Measurements from ENCODE around the gene TCF23.
"Not testable (repeated sequence)": the region's sequence is repeated elsewhere in the genome, so short reads cannot be mapped to it uniquely, and the experiment has no call there.

Gene TCF23

DNA sequence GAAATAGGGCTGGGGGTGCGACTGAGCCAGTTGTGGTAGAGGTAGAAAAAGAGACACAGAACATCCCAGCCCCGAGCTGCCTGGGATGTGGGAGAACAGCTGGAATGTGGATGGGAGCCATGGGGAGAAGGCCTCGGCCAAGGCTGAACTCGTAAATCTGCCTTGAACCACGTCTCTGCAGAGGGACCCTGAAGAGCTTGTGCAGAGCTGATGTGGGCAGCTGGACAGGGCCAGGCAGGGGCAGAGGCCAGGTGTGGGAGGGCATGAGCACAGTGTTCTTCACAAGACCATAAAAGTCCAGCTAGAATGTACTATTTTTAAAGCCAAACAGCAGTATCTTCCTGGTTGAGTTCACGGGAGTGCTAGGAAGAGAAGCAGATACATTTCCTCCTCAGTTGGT is 5.7 kb downstream of the TCF23 start:
- DNase-seq (ENCODE audit: low read depth in 2 of 2), result no peak

DNA sequence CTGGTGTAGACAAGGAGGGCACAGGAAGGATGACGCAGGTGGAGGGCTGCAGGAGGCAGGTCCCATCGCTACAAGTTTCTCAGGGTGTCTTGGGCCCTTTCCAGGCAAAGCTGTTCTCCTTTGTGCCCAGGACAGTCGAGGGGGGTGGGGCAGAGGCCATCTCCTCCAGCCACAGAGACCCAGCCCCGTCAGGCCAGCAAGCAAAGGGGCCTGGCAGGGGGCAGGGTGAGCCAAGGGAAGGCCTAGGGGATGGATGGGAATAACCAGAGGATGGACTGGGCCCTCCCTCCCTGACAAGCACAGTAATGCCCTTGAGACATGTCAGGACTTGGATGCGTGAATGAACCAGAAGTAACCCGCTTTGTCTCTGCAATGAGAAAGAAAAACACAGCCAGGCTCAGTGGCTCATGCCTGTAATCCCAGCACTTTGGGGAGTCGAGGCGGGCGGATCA is 6.3 kb downstream of the TCF23 start:
- DNase-seq (ENCODE audit: low read depth in 2 of 2), result no peak

DNA sequence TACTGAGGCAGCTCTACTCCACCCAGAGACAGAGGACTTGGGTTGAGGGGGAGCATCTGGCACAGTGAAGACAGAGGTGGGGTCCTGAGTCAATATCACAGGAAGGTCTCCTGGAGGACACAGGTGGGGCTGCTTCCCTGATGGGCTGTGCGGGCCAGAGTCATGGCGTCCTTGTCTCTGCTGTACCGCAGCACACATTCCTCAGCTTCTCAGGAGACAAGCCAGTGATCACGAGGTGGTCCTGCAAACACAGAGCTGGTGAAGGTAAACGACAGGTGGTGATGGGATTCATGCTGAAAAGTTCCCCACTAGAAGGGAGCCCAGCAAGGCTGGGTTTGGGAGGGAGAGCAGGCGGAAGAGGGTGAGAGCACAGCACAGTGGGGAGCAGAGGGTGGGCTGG is 9.7 kb downstream of the TCF23 start:
- no peak for DNase-seq (ENCODE audit: low read depth in 2 of 2)

DNA sequence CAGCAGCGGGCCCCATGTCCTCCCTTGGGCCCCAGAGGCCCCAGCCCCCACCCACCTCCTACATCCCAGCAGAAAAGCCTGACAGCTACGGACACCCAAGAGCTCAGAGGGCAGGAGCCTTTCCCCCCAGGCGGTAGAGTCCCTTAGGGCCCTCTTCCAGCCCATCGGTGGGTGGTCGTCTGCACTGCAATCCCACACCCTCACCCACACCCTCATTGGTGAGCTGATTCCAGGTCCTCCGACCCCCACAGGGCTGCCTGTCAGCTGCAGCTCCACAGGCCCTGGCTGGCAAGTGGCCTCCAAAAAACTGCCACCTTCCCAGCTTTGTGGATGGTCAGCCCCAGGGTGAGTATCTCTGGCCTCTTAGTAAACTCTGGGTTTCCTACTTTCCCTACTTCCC is 10.5 kb downstream of the TCF23 start:
- no peak for DNase-seq (ENCODE audit: low read depth in 2 of 2)

DNA sequence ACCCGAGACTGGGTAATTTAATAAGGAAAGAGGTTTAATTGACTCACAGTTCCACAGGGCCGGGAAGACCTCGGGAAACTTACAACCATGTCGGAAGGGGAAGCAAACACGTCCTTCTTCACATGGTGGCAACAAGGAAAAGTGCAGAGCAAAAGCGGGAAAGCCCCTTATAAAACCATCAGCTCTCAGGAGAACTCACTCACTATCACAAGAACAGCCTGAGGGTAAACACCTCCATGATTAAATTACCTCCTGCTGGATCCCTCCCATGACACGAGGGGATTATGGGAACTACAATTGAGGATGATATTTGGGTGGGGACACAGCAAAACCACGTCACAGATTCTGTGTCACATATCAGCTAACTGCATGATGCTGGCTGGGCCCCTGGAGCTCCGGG is 11.4 kb downstream of the TCF23 start:
- DNase-seq (ENCODE audit: low read depth in 2 of 2), result no peak

DNA sequence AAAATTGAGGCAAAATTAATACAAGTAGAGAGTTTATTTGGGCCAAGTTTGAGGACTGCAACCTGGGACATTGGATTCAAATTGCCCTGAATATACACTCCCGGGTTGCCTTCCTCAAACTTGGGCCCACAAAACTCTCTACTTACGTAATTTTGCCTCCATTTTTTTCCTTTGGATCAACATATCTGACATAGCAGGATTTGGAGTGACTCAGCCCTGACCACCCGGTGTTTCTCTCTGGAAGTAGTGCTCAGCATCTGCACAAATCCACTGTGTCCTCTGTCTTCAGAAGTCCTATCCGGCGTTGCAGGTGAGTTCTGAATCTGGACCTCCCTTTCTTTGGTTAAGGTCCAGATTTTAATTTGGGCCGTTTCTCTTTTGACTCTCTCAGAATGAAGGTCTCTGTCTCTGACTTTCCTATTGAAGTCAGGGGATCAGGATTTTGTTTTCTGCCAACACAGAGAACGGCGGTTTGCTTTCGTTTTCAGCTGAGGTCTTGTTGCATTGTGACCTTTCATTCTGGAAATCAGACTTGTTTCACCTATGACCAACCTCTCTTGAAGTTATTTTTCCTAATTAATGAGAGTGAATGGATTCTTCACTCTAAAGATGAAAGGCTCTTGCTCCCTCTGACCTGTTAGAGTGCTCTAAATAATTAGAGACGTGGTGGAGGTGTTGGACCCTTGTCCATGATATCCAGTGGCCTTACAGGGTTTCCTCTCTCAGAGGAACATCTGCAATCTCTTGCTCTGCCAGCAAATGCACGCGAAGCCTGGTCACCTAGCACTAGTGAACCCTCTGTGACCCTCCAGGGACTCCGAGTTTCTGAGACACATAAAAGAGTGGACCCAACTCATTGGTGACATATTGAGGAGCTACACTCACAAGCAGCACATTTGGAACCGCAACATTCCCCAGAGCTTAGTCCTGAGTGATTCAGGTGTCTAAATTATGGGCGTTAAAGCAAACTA is 13.6 kb downstream of the TCF23 start:
- no peak for DNase-seq (ENCODE audit: low read depth in 2 of 2)

DNA sequence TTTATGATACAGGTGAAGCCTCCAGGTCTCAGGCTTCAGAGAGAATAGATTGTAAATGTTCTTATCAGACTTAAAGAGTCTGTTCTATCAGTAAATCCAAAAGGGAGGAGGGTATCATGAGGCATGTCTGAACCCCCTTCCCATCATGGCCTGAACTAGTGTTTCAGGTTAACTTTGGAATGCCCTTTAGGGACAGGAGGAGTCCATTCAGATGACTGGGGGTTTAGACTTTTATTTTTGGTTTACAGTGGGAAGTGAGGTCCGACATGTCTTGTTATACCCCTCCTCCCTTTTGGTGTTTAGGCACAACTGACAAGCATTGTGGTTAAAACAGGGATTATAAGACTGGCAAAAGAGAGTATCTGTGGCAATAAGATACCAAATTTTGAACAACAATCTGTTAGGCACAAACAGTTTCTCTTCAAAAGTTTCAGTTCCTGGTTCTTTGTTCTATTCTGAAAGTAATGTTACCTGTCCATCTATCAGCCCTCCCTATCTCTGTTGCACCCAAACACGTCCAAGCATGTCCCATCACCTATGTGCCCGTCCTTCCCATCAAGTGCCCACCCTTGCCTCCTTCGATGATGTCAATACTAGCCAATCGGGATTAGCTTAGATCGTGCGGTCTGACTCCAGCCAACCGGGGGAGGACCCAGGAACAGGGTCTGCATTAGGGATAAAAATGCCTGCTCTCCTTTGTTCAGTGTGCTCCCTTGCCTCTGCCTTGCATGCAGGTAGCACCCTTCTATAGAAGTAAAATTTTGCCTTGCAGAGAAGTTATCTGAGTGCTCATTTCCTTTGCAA is 16.4 kb downstream of the TCF23 start:
- no peak for DNase-seq (ENCODE audit: low read depth in 2 of 2)

DNA sequence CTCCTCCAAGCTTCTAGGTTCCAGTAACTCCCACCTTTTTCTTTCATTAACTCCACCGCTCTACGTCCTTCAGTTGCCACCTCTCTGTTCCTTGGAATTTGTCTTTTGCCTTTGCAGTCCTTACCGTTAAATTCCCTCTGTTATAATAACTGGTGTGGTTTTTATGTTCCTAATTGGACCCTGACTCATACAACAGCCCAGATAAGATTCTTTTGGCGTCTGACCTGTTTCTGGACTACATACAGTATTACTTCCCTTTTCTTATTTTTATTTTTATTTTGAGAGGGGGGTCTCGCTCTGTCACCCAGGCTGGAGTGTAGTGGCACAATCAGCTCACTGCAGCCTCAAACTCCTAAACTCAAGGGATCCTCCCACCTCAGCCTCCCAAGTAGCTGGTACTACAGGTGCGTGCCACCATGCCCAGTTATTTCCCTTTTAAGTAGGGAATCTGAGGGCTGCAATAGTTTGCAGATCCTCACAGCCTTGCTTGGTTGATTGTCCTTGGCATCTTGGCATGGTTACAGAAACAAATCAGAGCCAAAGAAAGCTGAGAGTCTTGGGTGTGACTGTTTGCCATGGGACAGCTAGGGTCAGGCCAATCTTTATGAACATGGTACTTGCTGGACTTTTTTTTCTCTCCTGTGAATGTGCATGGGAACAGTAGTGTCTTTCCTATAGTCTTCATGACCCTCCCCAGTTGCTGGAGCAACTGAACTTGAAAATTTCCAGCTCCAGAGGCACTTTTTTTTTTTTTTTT is 22.0 kb downstream of the TCF23 start:
- DNase-seq (ENCODE audit: low read depth in 2 of 2), result no peak

DNA sequence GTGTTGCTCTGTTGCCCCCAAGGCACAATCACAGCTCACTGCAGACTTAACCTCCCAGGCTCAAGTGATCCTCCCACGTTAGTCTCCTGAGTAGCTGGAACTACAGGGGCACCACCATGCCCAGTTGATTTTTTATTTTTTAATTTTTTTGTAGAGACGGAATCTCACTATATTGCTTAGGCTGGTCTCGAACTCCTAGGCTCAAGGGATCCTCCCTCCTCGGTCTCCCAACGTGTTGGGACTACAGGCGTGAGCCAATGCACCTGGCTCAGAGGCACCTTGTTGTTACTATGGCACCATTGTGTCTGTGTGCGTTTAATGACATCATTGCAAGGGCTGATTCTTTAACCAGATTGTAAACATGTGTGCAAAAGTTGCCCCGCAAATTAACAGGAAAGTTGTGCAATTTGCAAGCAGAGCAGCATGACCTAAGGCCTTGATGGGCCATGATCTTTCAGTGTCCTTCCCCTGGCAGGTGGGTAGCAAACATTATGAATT is 22.6 kb downstream of the TCF23 start:
- no peak for DNase-seq (ENCODE audit: low read depth in 2 of 2)

DNA sequence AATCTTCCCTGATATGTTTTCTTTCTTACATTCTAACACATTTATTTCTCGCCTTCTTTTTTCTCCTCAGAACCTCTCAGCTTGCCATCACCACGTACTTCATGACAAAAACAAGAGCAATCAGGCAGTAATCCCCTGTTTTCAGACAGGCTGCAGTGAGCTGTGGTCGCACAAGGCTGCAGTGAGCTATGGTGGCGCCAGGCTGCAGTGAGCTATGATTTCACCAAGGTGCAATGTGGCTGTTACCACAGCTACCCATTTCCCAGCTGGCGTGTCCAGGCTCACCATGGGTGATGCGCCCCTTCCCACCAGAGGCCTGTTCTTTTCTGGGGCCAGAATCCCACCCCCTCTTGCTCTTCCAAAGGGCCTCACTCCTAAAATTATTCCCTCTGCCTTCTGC is 25.8 kb downstream of the TCF23 start:
- DNase-seq (ENCODE audit: low read depth in 2 of 2), result no peak

DNA sequence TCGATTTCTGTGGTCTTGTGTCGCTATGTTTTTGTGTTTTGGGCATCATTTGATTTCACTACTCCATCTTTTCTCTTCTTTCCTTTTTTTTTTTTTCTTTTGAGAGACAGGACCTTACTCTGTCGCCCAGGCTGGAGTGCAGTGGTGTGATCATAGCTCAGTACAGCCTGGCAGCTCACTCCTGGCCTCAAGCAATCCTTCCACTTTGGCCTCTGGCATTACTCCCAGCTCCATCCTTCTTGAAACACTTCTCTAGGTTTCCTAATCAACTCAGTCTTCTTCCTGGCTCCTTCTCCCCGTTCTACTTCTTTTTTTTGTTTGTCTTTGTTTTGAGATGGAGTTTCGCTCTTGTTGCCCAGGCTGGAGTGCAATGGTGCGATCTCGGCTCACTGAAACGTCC is 26.5 kb downstream of the TCF23 start:
- no peak for DNase-seq (ENCODE audit: low read depth in 2 of 2)

DNA sequence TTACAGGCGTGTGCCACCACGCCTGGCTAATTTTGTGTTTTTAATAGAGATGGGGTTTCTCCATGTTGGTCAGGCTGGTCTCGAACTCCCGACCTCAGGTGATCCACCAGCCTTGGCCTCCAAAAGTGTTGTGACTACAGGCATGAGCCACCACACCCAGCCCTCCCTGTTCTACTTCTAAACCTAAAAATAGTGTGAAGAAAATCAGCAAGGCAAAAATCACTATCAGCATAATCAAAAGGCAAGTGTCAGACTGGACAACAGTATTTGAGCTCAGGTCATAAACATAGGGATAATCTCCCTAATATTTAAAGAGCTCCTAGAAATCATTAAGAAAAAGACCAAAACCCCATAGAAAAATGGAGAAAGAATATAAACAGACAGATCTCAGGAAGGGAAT is 27.0 kb downstream of the TCF23 start:
- not testable (repeated sequence) for DNase-seq (ENCODE audit: low read depth in 2 of 2)

DNA sequence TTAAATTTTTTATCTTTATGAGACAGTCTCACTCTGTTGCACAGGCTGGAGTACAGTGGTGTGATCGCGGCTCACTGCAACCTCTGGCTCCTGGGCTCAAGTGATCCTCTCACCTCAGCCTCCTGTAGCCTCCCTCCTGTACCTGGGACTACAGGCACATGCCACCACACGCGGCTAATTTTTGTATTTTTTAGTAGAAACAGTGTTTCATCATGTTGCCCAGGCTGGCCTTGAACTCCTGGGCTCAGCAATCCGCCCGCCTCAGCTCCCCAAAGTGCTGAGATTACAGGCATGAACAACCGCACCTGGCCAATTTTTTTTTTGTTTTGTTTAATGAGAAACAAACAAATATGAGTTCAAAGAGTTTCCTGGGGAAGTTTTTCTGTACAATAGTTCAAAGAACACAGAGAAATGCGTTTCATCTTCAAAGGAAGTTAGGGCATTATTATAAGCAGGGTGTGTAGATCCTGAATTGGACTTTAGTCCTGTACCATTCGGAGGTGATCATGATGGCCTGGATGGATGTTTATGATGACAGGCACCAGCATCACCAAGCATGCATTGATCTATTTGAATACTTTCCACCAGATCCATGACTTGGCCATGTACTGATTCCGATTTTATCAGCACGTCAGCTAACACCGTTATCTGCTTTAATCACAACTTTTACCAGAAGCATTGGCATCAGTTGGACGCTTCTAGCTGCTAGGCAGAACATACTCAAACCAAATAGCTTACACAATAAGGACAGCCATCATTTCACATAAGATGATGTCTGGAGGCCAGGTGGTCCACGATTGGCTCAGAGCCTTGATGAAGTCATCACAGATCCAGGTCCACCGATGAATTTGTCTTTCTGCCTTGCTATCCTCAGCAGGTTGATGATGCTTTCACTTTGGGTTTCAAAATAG is 28.9 kb downstream of the TCF23 start:
- DNase-seq (ENCODE audit: low read depth in 2 of 2), result no peak

DNA sequence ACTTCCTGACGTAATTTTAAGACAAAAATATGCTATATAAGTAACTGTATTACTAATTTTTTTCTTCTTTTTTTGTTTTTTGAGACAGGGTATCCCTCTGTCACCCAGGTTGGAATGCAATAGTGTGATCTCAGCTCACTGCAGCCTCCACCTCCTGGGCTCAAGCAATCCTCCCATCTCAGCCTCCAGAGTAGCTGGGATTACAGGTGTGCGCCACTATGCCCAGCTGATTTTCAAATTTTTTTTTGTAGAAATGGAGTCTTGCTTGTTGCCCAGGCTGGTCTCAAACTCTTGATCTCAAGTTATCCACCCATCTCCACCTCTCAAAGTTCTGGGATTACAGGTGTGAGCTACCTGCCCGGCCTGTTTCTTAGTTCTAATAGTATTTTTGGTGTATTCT is 29.7 kb downstream of the TCF23 start:
- no peak for DNase-seq (ENCODE audit: low read depth in 2 of 2)

DNA sequence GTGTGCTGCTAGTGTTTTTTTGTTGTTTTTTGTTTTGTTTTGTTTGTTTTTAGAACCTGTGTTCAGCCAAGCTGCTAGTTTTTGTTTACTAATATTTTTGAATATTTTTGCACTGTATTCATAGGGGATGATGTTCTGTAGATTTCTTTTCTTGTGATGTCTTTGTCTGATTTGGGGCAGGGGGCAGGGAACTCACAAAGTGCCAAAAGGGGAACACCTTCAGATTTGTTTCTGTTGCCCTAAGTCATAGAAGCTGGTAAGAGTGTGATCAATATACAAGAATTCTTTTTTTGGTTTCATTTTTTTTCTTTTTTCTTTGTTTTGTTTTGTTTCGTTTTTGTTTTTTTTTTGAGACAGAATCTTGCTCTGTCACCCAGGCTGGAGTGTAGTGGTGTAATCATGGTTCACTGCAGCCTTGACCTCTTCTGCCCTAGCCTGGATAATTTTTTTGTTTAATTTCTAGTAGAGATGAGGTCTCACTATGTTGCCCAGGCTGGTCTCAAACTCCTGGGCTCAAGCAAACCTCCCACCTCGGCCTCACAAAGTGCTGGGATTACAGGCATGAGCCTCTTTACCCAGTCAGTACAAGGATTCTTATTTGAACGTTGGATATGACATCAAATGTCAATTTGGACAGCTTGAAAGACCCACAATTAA is 30.7 kb downstream of the TCF23 start:
- no peak for DNase-seq (ENCODE audit: low read depth in 2 of 2)

DNA sequence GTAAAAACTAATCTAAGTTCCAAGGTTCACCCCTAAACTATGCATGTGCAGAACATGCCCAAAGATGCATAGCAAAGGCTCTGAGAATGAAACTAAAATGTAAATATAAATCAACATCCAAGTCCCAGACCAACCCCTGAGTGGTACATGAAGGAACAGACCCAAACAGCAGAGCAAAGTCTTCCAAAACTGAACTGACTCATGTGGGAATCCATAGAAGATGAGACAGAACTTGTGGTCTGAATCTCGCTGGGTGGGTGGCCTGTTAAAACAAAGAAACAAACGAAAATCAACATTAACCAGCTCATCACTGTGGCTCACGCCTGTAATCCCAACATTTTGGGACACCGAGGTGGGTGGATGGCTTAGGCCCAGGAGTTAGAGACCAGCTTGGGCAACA is 33.5 kb downstream of the TCF23 start:
- DNase-seq (ENCODE audit: low read depth in 2 of 2), result no peak

DNA sequence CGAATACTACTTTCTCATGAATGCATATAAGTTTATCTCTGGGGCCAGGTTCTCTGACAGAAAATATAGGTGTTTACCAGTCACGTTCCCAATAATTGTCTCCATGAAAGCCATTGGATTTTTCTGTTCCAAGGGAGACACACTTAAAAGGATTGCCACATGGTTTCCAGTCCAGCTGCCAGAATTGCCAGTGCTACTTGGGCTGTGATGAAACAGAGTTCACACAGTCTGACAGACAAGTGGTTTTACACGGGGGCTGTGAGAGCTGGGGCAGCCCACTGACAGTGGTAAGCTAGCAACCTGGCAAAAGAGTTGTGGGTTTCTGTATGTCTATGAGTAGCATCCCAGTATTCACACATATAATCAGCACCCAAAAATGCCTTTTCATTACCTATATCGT is 35.3 kb downstream of the TCF23 start:
- DNase-seq (ENCODE audit: low read depth in 2 of 2), result no peak

DNA sequence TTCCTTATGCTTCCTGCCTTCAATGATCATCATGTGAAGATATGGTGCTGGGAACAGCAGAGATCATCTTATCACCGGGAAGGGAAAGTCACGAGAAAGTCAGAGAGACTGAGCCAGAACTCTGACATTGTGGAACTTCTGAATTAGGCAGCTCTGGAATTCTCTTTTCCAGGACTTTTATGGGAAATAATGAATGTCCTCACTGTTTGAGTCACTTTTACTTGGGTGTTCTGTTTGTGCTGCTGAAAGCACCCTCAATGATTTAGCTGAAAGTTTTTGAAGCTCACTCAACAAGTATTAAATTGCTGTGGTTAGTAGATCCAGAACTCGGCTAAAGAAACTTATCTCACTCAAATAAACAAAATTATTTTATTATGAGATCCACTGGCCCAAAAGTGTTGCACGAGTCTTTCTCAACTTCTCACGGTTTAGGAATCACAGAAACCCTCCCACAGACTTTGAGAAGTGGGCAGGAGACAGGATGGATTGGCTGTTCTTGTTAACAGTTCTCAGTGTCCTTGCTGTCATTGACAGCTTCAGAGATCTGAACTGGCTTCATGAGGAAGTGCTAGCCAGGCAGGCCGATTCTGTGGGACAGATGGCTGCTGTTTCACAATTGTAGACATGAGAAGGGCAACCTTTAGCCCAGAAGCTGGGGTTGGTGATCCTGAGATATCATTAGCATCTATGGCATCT is 36.7 kb downstream of the TCF23 start:
- no peak for DNase-seq (ENCODE audit: low read depth in 2 of 2)

DNA sequence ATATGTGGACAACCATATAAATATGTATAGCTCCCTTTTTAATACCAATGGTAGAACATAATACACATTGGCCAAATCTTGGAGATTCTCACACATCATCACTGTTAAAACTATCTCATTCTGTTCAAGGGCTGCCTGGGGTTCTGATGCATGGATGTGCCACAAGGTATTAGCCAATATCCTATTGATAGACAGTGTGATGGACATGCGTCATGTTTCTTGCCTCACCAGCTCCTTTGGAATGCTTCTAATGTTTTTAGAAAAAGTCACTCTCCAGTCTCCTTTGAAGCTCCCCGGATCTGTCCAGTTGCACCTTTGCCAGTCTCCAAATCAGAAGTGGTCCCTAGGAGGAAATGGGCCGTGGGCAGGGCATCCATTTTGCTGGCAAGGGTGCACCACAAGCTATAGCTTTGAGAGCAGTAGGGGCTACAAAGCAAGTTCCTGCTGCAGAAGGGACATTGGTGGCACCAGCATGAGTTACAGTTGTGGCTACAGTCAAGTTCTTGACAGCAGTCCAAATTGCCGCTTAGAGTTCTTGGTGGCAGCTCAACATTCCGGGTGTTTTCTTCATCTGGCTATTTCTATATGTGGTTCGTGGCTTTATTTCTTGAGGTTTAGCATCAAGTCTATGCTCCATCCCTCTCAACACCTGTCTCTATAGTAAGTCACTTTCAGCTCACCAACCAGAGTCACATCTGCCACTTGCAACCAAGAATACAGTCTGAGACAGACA is 38.0 kb downstream of the TCF23 start:
- no peak for DNase-seq (ENCODE audit: low read depth in 2 of 2)
